Mononuclear cell (primary cell): ENCODE measurements around the gene AMH. TPM values are rescaled to one million over a fixed set of nuclear protein-coding genes. Genes with fewer than 3 reads are reported as not detected.

ENCODE experiments used
- H3K27me3 ChIP-seq: 2 replicates; pipeline ENCODE4 v1.6.0; 2011; ENCODE audit warnings: low read length, control low read depth; ENCODE audit not compliant: insufficient read depth
- H3K4me1 ChIP-seq: 2 replicates; pipeline ENCODE4 v1.5.1; 2011; ENCODE audit warnings: mild to moderate bottlenecking, low read length, control low read depth; ENCODE audit not compliant: insufficient read depth
- H3K4me3 ChIP-seq: 2 replicates; pipeline ENCODE4 v1.5.1; 2011; ENCODE audit warnings: mild to moderate bottlenecking, low read length, moderate library complexity
- H3K9me3 ChIP-seq: 2 replicates; pipeline ENCODE4 v1.5.1; 2011; ENCODE audit warnings: low read depth, mild to moderate bottlenecking, control low read depth, low read length
- total RNA-seq: library from RNA; depleted of rRNA; stranded (reverse); fragments of >200 nt; gene quantifications from one replicate; pipeline ENCODE4 v1.2.3, GENCODE V29; 2012

Gene AMH
- total RNA-seq, 1 donor: 1.3 TPM

DNA sequence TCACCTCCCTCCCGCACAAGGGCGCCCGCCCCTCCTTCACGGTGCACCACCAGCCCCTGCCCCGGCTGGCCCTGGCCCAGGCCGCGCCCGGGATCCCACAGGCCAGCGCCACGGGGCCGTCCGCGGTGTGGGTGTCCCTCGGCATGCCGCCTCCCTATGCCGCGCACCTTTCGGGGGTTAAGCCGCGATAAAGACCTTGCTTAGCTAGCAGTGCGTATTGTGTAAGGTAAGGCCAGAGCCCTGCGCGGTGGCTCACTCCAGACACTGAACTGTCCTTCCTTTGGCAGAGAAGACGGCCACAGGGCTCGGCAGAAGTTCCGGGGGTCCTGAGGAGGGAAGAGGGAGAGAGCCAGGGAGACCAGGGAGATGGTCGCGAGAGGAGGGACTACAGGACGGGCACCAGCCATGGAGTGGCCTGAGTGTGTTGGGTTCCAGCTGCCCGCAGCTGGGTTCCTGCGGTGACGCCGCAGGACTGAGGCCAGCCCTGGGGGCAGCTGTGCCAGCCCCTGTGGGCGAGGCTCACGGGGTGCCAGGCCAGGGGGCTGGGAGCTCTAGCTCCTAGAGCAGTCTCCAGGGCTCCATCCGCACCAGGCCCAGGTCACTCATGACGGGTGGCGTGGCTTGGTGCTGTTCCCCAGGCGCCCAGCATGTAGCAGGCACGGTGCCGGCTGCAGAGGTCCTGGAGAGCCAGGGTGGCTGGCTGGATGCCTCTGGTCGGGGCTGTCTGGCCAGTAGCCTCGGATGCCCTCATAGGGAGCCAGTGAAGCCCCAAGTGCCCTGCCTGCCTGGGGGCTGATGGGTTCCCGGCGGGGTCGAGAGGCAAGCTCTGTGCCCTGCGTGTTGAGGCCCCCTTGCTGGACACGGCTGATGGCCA, 20.7 kb upstream of the AMH start:
- H3K27me3 ChIP-seq: no peaks in the 10 kb centered on the region
- no peaks in the 10 kb centered on the region for H3K4me1 ChIP-seq
- no peak overlapping the region for H3K4me3 ChIP-seq
- no peaks in the 10 kb centered on the region for H3K9me3 ChIP-seq

DNA sequence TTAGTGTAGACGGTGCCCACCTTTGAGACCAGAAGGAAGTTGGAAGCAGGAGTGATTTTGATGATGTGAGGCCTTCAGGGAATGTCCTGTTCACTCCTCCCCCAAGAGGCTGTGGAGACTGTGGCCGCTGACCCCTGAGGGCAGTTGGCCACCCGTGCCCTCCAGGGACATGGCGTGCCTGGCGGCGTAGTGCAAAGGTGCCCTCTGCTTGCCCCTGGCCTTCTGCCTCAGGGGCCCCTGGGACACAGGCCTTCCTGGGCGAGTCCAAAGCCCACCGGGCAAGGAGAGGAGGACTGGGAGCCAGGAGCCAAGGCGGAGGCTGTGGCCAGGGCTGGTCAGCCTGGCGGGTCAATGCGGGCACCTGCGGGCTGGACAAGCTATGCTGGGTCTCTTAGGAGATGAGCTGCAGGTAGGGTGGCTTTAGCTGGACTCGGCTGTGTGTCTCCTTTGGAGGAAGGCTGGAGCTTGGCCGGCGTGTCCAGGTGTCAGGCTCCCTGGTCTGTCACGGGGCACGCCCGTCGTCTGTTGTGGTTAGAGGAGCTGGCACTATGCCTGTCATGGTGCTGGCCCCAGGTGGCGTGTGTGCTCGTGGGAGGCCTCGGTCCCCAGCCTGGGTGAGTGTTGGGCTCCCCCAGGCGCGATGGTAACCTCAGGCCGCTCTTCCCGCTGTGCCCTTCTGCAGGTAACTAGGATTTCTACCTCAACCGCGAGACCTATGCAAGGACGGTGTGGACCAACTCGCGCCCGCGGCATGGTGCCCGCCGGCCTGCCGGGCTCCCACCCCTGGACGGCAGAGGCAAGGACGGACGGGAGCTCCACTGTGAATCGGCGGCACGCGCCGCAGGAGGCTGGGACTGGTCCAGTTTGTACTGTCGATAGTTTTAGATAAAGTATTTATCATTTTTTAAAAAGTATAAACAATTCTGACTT, 19.8 kb upstream of the AMH start:
- Histone ChIP-seq H3K9me3 (no peaks in the 10 kb centered on the region), H3K4me1 (peaks cover 7% of the 10 kb centered on the region), H3K4me3 (no peak overlapping the region), H3K27me3 (no peaks in the 10 kb centered on the region)

DNA sequence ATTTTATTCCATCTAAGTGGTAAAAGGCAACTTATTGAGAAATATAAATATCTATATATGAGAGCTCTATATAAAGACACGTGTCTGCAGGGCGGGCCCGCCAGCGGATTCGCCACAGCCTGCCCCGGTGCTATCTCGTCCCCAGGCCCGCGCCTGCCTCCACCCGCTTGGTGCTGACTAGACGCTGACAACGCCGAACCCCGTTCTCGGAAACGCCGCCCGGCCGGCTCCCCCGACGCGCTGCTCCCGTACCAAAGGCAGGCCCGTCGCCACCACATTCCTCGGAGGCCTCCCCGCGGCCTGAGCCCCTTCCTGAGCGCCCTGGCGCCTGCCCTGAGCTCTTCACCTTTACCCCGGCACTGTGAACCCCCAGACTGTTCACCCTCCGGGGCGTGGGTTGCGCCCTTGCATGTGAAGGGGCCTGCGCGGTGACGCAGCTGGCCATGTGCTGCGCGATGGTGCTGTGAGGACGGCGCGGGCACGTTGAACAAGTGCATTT, 19.0 kb upstream of the AMH start:
- H3K4me1 ChIP-seq: peaks cover 15% of the 10 kb centered on the region
- H3K4me3 ChIP-seq: no peak overlapping the region
- H3K9me3 ChIP-seq: no peaks in the 10 kb centered on the region
- no peaks in the 10 kb centered on the region for H3K27me3 ChIP-seq

DNA sequence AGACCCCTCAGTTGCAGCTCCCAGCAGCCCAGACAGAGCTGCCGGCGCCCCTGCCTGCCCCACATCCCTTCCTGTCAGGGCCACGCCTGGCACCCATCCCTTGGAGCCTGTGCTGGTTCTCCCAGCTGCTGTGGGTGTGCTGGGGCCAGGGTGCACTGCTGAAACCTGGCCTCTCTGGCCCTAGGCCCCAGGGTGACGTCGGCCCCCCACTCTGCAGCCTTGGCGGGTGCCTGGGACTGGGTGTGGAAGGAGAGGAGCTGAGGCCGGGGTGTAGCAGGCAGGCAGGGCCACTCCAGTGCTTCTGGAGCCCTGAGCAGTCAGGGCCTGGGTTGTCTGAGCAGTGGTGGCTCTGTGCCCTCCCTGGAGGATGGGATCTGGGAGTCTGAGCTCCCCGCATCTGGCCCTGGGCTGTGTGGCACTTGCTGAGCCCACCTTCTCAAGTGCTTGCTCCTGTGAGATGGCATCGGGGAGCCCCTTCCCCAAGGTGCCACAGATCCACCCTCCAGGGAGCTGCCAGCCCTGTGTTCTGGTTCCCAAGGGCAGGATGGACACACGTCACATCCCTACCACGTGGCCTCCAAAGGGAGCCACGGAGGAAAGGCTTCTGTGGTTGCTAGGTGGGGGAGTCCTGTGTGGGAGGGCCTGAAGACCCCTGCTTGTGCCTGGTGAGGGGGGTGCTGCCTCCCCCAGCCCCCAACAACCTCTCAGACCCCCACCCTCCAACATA, 18.2 kb upstream of the AMH start:
- Histone ChIP-seq H3K9me3 (no peaks in the 10 kb centered on the region), H3K4me3 (no peak overlapping the region), H3K27me3 (no peaks in the 10 kb centered on the region), H3K4me1 (peaks cover 20% of the 10 kb centered on the region)

DNA sequence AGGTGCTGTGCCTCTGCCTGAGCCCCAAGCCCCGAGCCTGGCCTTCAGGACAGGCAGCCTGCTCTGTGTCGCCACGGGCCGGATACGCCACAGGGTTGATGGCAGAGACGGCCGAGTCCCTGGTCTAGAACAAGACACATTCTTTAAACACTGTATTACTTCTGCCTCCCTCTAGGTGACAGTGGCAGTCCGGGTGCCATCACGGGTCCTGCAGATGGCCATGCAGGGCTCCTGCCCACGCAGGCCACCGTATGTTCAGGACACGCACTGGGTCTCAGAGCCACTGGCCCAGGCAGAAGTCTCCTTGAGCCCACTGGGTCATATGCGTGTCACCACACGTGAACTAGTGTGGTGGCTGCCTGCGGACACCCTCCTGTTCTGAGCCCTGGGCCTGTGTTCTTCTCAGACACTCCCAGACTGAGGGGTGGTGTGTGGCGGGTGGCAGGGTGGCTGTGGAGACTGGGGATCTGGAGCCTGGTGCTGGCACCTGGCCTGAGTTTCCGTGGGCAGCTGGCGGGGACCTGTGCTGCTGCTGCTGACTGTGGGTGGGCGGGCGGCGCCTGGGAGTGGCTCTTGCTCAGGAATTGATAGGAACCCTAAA, 17.4 kb upstream of the AMH start:
- Histone ChIP-seq H3K4me3 (no peak overlapping the region), H3K27me3 (no peaks in the 10 kb centered on the region), H3K4me1 (peaks cover 20% of the 10 kb centered on the region), H3K9me3 (no peaks in the 10 kb centered on the region)

DNA sequence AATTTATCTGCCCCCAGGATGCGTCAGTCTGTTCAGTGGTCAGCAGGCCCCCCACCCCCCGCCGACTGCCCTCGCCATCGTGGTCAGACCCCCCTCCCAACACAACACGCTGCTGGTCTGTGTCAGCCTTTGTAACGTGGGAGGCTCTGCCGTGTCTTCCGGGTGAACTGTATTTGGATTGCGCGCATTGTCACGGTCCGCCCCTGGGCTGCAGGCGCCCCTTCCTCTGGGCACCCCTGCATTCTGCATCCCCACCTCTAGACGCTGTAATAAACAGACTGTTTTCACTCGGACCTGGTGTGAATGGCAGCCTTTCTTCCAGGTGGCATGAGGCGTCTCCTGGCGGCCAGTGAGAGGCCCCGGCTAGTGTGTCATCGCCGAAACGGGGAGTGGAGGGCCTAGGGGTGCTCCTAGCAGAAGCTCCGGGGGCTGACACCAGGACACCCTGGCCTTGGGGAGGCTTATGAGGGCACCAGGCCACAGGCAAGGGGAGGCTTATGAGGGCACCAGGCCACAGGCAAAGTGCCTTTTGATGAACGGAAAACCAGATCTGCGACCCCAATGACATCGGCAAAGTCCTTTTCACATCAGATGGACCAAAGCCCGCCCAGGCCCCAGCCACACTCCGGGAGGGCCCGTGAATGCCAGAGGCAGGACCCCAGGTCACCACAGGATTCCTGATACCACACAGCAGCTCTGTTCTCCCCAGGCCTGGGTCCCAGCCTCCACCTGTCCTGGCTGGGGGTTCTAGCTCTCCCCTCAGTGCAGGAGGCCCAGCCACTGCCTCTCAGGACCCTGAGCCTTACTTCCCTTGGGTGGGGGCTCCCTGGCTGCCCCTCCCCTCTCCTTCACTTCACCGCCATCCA, 16.6 kb upstream of the AMH start:
- Histone ChIP-seq H3K9me3 (no peaks in the 10 kb centered on the region), H3K4me1 (peaks cover 25% of the 10 kb centered on the region), H3K27me3 (no peaks in the 10 kb centered on the region), H3K4me3 (no peak overlapping the region)

DNA sequence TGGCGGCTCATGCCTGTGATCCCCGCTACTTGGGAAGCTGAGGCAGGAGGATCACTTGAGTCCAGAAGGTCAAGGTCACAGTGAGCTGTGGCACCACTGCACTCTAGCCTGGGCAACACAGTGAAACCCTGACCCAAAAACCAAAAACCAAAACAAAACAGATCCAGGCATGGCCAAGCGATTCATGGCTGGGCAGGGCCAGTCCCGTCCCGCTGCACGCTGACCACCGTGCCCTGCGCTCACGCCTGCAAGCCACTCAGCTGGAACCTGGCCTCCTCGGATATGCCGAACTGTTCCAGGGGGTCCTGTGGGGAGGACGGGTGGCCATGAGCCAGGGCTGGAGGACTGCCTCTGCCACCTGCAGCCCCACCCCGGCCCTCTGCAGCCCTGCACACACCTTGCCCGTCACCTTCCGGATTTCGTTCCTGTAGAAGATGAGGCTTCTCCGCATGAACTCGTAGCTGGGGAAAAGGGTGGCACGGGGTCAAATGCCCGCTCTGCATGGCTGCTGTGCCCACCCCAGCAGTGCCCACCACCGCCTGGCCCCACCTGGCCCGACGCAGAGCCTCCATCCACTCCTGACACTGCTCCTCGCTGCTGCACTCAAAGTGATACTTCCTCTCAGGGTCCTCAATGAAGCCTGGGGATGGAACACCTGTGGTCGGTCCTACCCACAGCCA, 15.4 kb upstream of the AMH start:
- Histone ChIP-seq H3K9me3 (no peaks in the 10 kb centered on the region), H3K4me1 (peaks cover 37% of the 10 kb centered on the region), H3K27me3 (no peaks in the 10 kb centered on the region), H3K4me3 (no peak overlapping the region)

DNA sequence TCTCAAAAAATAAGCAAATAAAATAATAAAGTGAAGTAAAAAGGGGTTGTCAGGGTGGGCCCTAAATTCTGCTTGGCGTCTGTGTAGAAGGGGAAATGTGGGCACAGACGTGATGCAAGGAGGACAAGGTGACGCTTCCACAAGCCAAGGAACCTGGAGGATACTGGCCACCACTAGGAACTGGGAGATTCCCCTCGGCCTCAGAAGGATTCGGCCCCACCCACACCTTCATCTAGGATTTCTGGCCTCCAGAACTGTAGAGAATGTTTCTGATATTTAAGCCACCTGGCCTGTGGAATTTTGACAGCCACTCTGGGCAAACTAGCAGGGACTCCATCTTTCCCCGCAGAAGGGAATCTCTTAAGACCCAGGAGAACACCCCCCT, 14.1 kb upstream of the AMH start:
- Histone ChIP-seq H3K9me3 (no peaks in the 10 kb centered on the region), H3K4me1 (peaks cover 49% of the 10 kb centered on the region), H3K4me3 (peak overlapping the region; percentile 45), H3K27me3 (no peaks in the 10 kb centered on the region)

DNA sequence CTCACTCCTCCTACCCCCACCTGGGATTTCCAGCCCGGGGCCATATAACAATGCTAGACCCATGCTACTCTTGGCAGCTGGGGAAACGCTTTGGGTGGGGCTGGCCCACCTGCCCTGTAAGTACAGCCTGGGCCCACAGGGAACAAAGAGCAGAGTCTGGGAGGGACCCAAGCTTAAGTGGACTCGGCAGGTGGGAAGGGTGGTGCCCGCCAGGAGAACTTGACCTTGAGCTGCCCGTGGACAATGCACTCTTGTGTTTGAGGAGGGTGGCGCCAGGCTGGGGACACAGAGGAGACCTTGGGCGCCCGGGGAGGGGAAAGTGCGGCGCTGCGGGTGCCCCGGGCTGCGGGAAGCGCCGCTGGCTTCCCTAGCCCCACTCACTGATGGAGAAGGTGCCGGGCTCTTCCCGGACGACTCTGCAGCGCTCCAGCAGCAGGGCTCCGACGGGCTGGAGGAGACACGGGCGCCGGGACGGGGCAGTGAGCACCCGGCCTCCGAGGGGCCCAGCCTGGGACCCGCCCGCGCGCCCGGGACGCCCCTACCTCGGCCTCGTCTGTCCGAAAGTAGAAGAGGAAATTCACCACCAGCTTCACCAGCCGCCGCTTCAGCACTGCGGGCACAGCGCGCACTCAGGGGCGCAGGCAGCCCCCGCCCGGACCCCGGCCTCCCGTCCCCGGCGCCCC, 13.6 kb upstream of the AMH start:
- Histone ChIP-seq H3K4me1 (peaks cover 55% of the 10 kb centered on the region), H3K4me3 (peak overlapping the region; percentile 45), H3K9me3 (no peaks in the 10 kb centered on the region), H3K27me3 (no peaks in the 10 kb centered on the region)

DNA sequence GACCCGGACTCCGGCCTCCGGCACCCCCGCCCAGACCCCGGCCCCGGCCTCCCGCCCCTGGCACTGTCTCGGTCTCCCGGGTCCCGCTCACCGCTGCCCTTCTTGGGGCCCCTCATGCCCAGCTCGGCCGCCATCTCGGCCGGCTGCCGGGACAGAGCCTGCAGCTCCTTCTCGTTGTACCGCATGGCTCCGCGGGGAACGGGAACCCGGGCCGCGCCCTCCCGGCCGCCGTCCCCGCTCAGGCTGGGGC, 13.1 kb upstream of the AMH start:
- no peaks in the 10 kb centered on the region for H3K27me3 ChIP-seq
- peaks cover 59% of the 10 kb centered on the region for H3K4me1 ChIP-seq
- no peaks in the 10 kb centered on the region for H3K9me3 ChIP-seq
- H3K4me3 ChIP-seq: peak overlapping the region; percentile 45

DNA sequence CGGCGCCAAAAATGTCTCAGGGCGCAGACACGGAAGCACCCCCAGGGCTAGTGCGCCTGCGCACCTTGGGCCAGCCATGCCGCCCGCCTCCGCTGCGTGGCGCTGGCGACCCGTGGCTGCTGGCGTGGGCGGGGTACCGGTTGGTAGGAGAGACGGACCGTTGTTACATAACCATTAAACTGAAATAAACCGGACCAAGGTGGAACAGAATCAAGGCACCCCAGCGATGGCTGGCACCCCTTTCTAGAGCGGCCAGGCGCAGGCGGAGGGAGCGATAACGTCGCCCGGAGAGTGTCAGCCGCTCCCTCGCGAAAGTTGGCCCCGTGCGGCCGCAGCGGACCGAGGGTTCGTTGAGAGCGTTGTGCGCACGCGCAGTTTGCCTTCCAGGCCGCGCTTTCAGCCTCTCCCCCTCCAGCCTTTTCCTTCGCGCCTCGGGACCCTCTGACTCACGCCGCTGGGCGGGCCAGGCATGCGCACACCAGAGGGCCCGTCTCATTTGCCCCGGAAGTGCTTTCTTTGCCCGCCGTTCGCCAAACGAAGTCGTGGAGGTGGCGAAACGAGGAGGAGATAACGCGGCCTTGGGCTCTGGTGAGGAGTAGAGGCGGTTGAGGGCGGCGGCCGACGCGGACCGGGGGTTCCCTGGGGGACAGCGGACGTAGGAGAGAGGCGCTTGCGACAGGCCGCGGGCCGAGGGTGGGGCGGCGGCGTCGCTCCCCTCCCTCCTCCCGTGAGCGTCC, 12.6 kb upstream of the AMH start, which contains the start of the genes PLEKHJ1 and SF3A2:
TSS of gene PLEKHJ1 (minus strand) at position 16 of the 737 bp plus-strand sequence. CDS start 81 bp downstream, outside the sequence.
TSS of gene SF3A2 (plus strand) at position 511 of the 737 bp plus-strand sequence. CDS start 6,595 bp downstream, outside the sequence.
- Histone ChIP-seq H3K9me3 (no peaks in the 10 kb centered on the region), H3K4me3 (peak within 1 kb of the TSS; percentile 45), H3K4me1 (peaks cover 64% of the 10 kb centered on the region), H3K27me3 (no peaks in the 10 kb centered on the region)

DNA sequence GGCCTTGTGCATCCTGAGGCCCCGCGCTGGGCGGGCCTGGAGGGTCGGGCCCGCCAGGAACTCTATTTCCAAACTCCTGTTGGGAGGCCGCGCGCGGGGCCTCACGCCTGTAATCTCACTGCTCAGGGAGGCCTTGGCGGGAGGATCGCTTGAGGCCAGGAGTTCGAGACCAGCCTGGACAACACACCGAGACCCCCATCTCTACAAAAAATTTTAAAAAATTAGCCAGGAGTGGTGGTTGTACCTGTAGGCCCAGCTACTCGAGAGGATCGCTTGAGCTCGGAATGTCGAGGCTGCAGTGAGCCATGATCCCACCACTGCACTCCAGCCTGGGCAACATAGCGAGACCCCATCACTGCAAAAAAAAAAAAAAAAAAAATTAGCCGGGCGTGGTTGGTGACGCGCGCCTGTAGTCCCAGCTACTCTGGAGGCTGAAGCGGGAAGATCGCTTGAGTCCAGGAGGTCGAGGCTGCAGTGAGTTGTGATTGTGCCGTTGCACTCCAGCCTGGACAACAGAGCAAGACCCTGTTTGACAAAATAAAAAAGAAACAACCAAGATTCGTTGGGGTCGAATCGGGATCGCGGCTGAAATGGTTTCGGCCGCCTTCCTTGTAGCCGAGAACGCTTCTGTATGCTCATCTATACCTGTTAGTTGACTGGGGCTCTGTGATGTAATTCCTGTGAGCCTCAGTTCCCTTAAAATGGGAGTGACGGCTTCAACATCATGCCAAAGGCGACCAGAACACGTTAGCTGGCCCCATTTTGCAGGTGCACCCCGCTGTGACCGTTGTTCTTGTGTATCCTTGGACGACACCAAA, 11.9 kb upstream of the AMH start:
- no peaks in the 10 kb centered on the region for H3K9me3 ChIP-seq

More for the DNA sequence above, 11.9 kb upstream of the AMH start:
- Histone ChIP-seq H3K4me1 (peaks cover 72% of the 10 kb centered on the region), H3K4me3 (peak overlapping the region; percentile 45), H3K27me3 (no peaks in the 10 kb centered on the region)
